K562 (cell line): ENCODE results near the gene PDE4A. TPM values are rescaled to one million over a fixed set of nuclear protein-coding genes. Genes with fewer than 3 reads are reported as not detected.

Experiments
- CHD4 ChIP-seq: fragments of 200-600 bp; sonication (generic); IDR thresholded peaks from 3 replicates; pipeline ENCODE4 v1.6.1; 2012; ENCODE audit warnings: low read depth, mild to moderate bottlenecking, mixed read lengths, low read length, inconsistent platforms; ENCODE audit not compliant: insufficient read depth, insufficient replicate concordance, poor library complexity, severe bottlenecking
- CREB1 ChIP-seq, 2 experiments: sonication (generic) in 1 of 2; formaldehyde crosslinking in 1 of 2; IDR thresholded peaks; 2 replicates each; pipeline versions ENCODE4 v1.6.1 to v1.8.0; 2012 to 2022; ENCODE audit warnings: inconsistent platforms in 1 of 2, mild to moderate bottlenecking in 1 of 2, missing genetic modification reagents in 1 of 2, moderate library complexity in 1 of 2
- CTCF ChIP-seq, 3 experiments: IDR thresholded peaks in 2 of 3; conservative IDR thresholded peaks in 1 of 3; 2 replicates each; pipeline ENCODE4 v1.5.1; 2011 to 2012; ENCODE audit warnings: low read length in 3 of 3, mild to moderate bottlenecking in 3 of 3, control low read depth in 2 of 3, improper control_type of control experiment in 1 of 3, inconsistent platforms in 1 of 3, low read depth in 1 of 3, mixed read lengths in 1 of 3, moderate library complexity in 1 of 3; ENCODE audit not compliant: insufficient read depth in 2 of 3
- CXXC5 ChIP-seq: fragments of 250-450 bp; sonication (Bioruptor Pico); IDR thresholded peaks from 2 replicates; pipeline ENCODE4 v1.8.0; 2022; ENCODE audit warnings: inconsistent platforms, mild to moderate bottlenecking, moderate library complexity
- ELF2 ChIP-seq: fragments of 250-450 bp; sonication (Bioruptor Pico); IDR thresholded peaks from 2 replicates; pipeline ENCODE4 v1.5.0; 2021; ENCODE audit warnings: mild to moderate bottlenecking
- ETS1 ChIP-seq: conservative IDR thresholded peaks from 2 replicates; pipeline ENCODE4 v1.6.1; 2011; ENCODE audit warnings: low read depth, mild to moderate bottlenecking, low read length; ENCODE audit not compliant: control insufficient read depth
- ETV1 ChIP-seq: fragments of 450-650 bp; conservative IDR thresholded peaks from 2 replicates; pipeline ENCODE4 v1.6.1; 2016; ENCODE audit warnings: missing genetic modification characterization, control low read depth, low read depth, missing compliant biosample characterization
- HCFC1 ChIP-seq: IDR thresholded peaks from 2 replicates; pipeline ENCODE4 v1.6.1; 2012; ENCODE audit warnings: low read depth, low read length, improper control_type of control experiment
- LARP7 ChIP-seq: fragments of 450-650 bp; IDR thresholded peaks from 2 replicates; pipeline ENCODE4 v1.6.1; 2016
- MED1 ChIP-seq: sonication (generic); formaldehyde crosslinking; IDR thresholded peaks from 2 replicates; pipeline ENCODE4 v1.8.1; 2023; ENCODE audit warnings: missing genetic modification reagents, borderline replicate concordance
- RBM17 ChIP-seq: fragments of 200-400 bp; formaldehyde crosslinking; IDR thresholded peaks from 2 replicates; pipeline ENCODE4 v1.6.1; 2017; ENCODE audit warnings: low read depth, mild to moderate bottlenecking, low read length, borderline replicate concordance
- TCF7L2 ChIP-seq: fragments of 150-350 bp; IDR thresholded peaks from 2 replicates; pipeline ENCODE4 v1.6.1; 2016; ENCODE audit warnings: low read depth, mild to moderate bottlenecking, low read length, moderate library complexity
- ZNF197 ChIP-seq: fragments of 200-800 bp; sonication (Bioruptor generic); IDR thresholded peaks from 2 replicates; pipeline ENCODE4 v1.6.1; 2016; ENCODE audit warnings: low read depth, missing genetic modification characterization, missing compliant biosample characterization
- ZNF24 ChIP-seq: fragments of 450-650 bp; IDR thresholded peaks from 2 replicates; pipeline ENCODE4 v1.6.1; 2016
- ZNF3 ChIP-seq: fragments of 250-450 bp; sonication (Bioruptor Pico); IDR thresholded peaks from 2 replicates; pipeline ENCODE4 v1.5.0; 2021; ENCODE audit warnings: mild to moderate bottlenecking, moderate library complexity
- polyA plus RNA-seq, 8 experiments: library from polyadenylated mRNA; depleted of rRNA in 4 of 8; stranded (reverse) in 5 of 8; unstranded in 3 of 8; fragments of >200 nt; fragmentation: Nextera tagmentation in 2 of 8; fragmentation: Illumina TruSeq in 1 of 8; extraction: Ambion mirVana in 2 of 8; extraction: Trizol in 1 of 8; gene quantifications; 2 replicates each; pipeline versions ENCODE4 v1.2.1 to v1.2.3, GENCODE V29; 2011 to 2014; ENCODE audit warnings: inconsistent platforms in 1 of 8, missing spikeins in 1 of 8
- total RNA-seq, 7 experiments: library from RNA; depleted of rRNA in 6 of 7; stranded (reverse); fragments of >200 nt in 6 of 7; fragmentation: Illumina TruSeq in 2 of 7; extraction: Trizol in 2 of 7; gene quantifications; 2 replicates each; pipeline versions ENCODE4 v1.2.1 to v1.2.3, GENCODE V29; 2011 to 2021; ENCODE audit warnings: low replicate concordance in 1 of 7
- TF ChIP-seq, protein P1 (sequence below): fragments of 250-450 bp; sonication (Bioruptor Pico); IDR thresholded peaks from 2 replicates; pipeline ENCODE4 v1.4.0; 2020; ENCODE audit warnings: mild to moderate bottlenecking, moderate library complexity, borderline replicate concordance
- TF ChIP-seq, protein P2 (sequence below): fragments of 150-350 bp; conservative IDR thresholded peaks from 2 replicates; pipeline ENCODE4 v1.6.1; 2014; ENCODE audit warnings: low read length

PDE4A gene
- total and polyA plus RNA-seq, 9 of the 15 experiments (the other 6 are each of a cell fraction or from before 2014, with no cell fraction given): 0.66 to 26.9 (median 4.6) TPM

- TF ChIP-seq TCF7L2: no peak
- peak; percentile 61; the same call in 1 of the 2 replicates for TF ChIP-seq ZNF24
- no peak for TF ChIP-seq CXXC5 (CRISPR knock-in tag)
- TF ChIP-seq ZNF197 (CRISPR knock-in tag): no peak
- TF ChIP-seq, protein P1, sequence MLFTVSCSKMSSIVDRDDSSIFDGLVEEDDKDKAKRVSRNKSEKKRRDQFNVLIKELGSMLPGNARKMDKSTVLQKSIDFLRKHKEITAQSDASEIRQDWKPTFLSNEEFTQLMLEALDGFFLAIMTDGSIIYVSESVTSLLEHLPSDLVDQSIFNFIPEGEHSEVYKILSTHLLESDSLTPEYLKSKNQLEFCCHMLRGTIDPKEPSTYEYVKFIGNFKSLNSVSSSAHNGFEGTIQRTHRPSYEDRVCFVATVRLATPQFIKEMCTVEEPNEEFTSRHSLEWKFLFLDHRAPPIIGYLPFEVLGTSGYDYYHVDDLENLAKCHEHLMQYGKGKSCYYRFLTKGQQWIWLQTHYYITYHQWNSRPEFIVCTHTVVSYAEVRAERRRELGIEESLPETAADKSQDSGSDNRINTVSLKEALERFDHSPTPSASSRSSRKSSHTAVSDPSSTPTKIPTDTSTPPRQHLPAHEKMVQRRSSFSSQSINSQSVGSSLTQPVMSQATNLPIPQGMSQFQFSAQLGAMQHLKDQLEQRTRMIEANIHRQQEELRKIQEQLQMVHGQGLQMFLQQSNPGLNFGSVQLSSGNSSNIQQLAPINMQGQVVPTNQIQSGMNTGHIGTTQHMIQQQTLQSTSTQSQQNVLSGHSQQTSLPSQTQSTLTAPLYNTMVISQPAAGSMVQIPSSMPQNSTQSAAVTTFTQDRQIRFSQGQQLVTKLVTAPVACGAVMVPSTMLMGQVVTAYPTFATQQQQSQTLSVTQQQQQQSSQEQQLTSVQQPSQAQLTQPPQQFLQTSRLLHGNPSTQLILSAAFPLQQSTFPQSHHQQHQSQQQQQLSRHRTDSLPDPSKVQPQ (CRISPR knock-in tag): no peak
- TF ChIP-seq CTCF (IDR thresholded peaks at IDR 0.05 in 2 of 3, conservative IDR thresholded peaks at IDR 0.05 in 1 of 3; ENCODE audit: insufficient read depth in 2 of 3, low read depth in 1 of 3, low read length in 3 of 3): peak in 1 of 3 experiments; percentile 36; a peak in 2 of 6 replicates
- TF ChIP-seq LARP7: no peak
- TF ChIP-seq CHD4: peak; percentile 99
- TF ChIP-seq ETS1: no peak
- TF ChIP-seq ZNF3 (CRISPR knock-in tag): no peak
- peak; percentile 61 for TF ChIP-seq ETV1 (tag)
- TF ChIP-seq RBM17: no peak
- no peak for TF ChIP-seq HCFC1
- 0 out of 2 replicates have a peak, but pooled peaks have one; percentile 13 for TF ChIP-seq MED1
- no peak for TF ChIP-seq CREB1 (IDR thresholded peaks at IDR 0.05)
- TF ChIP-seq CREB1 (CRISPR knock-in tag; IDR thresholded peaks at IDR 0.05): peak; percentile 21; the same call in 1 of the 2 replicates
- no peak for TF ChIP-seq ELF2 (CRISPR knock-in tag)
- TF ChIP-seq, protein P2, sequence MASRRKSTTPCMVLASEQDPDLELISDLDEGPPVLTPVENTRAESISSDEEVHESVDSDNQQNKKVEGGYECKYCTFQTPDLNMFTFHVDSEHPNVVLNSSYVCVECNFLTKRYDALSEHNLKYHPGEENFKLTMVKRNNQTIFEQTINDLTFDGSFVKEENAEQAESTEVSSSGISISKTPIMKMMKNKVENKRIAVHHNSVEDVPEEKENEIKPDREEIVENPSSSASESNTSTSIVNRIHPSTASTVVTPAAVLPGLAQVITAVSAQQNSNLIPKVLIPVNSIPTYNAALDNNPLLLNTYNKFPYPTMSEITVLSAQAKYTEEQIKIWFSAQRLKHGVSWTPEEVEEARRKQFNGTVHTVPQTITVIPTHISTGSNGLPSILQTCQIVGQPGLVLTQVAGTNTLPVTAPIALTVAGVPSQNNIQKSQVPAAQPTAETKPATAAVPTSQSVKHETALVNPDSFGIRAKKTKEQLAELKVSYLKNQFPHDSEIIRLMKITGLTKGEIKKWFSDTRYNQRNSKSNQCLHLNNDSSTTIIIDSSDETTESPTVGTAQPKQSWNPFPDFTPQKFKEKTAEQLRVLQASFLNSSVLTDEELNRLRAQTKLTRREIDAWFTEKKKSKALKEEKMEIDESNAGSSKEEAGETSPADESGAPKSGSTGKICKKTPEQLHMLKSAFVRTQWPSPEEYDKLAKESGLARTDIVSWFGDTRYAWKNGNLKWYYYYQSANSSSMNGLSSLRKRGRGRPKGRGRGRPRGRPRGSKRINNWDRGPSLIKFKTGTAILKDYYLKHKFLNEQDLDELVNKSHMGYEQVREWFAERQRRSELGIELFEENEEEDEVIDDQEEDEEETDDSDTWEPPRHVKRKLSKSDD: no peak
Measured at GRCh38 chr19:10431254-10431942, 11.1 kb downstream of the PDE4A start (continued).
